Ascending aorta (tissue), 2 donors: Measurements from ENCODE around the gene ATAD3A. TPM values are rescaled to one million over a fixed set of nuclear protein-coding genes. Genes with fewer than 3 reads are reported as not detected.

Experiments used
- DNase-seq, 2 donors: peaks; one replicate each; pipeline ENCODE4 v3.0.0-alpha.2; 2019; ENCODE audit warnings: low spot score in 2 of 2
- H3K27ac ChIP-seq, 2 donors: fragments of 200-600 bp; sonication (generic); one replicate each; pipeline ENCODE4 v1.5.1; 2016 to 2017; ENCODE audit warnings: mild to moderate bottlenecking in 1 of 2
- H3K27me3 ChIP-seq: fragments of 200-600 bp; sonication (generic); one replicate; pipeline ENCODE4 v1.5.1; 2017
- H3K36me3 ChIP-seq, 2 donors: fragments of 200-600 bp; sonication (generic); one replicate each; pipeline ENCODE4 v1.5.1; 2016
- H3K4me1 ChIP-seq, 2 donors: fragments of 200-600 bp; sonication (generic); one replicate each; pipeline ENCODE4 v1.5.1; 2016 to 2017; ENCODE audit warnings: mild to moderate bottlenecking in 1 of 2
- H3K4me3 ChIP-seq, 2 donors: fragments of 200-600 bp; sonication (generic); one replicate each; pipeline ENCODE4 v1.5.1; 2016 to 2017; ENCODE audit warnings: mild to moderate bottlenecking in 1 of 2
- H3K9me3 ChIP-seq, 2 donors: fragments of 200-600 bp; sonication (generic); one replicate each; pipeline ENCODE4 v1.5.1; 2016
- intact Hi-C: fragments of 100-400 bp; cut with DNase I; formaldehyde crosslinking; loops from one replicate; pipeline ENCODE4 v1.15.1; 2023
- total RNA-seq: library from RNA; depleted of rRNA; stranded (reverse); fragments of >200 nt; gene quantifications from one replicate; pipeline ENCODE4 v1.1.0, GENCODE V29; 2016
- TF ChIP-seq, protein P1 (sequence below), 3 experiments: fragments of 200-600 bp in 2 of 3; fragments of 450-650 bp in 1 of 3; sonication (generic) in 2 of 3; IDR thresholded peaks; one replicate each; pipeline ENCODE4 v1.5.1; 2016 to 2019; ENCODE audit warnings: antibody characterized with exemption in 3 of 3, mild to moderate bottlenecking in 1 of 3, moderate library complexity in 1 of 3

Gene ATAD3A
- total RNA-seq, 1 donor from 2014 or later = 46.3 TPM

DNA sequence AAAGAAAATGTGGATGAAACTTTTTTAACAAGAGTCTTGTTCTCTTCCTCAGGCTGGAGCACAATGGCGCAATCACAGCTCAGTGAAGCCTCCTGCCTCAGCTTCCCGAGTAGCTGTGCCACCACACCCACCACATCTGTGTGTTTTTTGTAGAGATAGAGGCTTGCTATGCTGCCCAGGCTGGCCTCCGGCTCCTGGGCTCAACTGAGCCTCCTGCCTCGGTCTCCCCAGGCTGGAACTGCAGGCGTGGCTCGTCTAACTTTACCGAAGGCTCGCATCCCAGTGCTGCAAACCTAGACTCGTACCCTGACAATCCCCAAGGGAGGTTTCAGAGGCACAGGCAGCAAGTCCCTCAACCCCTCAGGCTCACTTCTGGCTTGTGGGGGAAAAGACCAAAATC is 48.2 kb downstream of the ATAD3A start:
- H3K36me3 ChIP-seq = peaks cover 38 to 52% of the 10 kb centered on the region in 2 donors
- no peaks in the 10 kb centered on the region for H3K4me1 ChIP-seq
- DNase-seq = no peak
- H3K27ac ChIP-seq = no peak overlapping the region
- TF ChIP-seq, protein P1, sequence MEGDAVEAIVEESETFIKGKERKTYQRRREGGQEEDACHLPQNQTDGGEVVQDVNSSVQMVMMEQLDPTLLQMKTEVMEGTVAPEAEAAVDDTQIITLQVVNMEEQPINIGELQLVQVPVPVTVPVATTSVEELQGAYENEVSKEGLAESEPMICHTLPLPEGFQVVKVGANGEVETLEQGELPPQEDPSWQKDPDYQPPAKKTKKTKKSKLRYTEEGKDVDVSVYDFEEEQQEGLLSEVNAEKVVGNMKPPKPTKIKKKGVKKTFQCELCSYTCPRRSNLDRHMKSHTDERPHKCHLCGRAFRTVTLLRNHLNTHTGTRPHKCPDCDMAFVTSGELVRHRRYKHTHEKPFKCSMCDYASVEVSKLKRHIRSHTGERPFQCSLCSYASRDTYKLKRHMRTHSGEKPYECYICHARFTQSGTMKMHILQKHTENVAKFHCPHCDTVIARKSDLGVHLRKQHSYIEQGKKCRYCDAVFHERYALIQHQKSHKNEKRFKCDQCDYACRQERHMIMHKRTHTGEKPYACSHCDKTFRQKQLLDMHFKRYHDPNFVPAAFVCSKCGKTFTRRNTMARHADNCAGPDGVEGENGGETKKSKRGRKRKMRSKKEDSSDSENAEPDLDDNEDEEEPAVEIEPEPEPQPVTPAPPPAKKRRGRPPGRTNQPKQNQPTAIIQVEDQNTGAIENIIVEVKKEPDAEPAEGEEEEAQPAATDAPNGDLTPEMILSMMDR (IDR thresholded peaks at IDR 0.05) = no peak
- H3K9me3 ChIP-seq = no peaks in the 10 kb centered on the region
- no peak overlapping the region for H3K4me3 ChIP-seq
- intact Hi-C loops = no loop called here
- H3K27me3 ChIP-seq = no peaks in the 10 kb centered on the region

DNA sequence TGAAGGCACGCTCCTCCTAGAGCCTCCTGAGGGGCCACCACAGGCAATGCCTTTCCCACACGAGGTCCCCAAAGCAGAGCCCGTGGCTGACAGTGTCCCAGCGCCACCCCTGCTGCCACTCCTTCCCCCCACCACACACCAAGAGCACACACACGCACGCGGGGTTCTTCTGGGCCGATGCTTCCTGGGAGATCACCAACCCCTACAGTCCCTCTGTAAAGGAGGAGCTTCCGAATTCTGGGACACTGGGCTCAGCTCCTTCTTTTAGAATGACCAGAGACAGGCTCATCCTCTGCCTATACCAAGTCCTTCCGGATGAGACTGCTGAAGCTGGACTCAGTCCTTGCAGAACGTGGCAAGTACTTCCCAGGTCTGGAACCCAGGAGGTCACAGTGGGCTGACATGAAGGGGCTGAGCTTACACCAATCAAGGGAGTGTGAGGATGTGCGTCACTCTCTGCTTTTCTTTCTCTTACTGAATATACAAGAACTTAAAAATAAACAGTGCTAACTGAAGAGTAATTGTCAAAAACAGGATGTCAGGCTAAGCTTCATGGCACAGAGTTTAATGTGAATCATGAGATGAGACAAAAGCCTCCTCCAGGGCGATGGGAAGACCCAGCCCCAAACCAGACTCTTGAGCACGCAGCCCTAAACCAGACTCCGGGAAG is 50.0 kb downstream of the ATAD3A start:
- TF ChIP-seq, protein P1 (IDR thresholded peaks at IDR 0.05) = no peak
- no peak overlapping the region for H3K4me3 ChIP-seq
- intact Hi-C loops = no loop called here
- no peaks in the 10 kb centered on the region for H3K9me3 ChIP-seq
- H3K27me3 ChIP-seq = no peaks in the 10 kb centered on the region
- no peaks in the 10 kb centered on the region for H3K4me1 ChIP-seq
- H3K36me3 ChIP-seq = peaks cover 34 to 57% of the 10 kb centered on the region in 2 donors
- no peak for DNase-seq
- no peak overlapping the region for H3K27ac ChIP-seq

DNA sequence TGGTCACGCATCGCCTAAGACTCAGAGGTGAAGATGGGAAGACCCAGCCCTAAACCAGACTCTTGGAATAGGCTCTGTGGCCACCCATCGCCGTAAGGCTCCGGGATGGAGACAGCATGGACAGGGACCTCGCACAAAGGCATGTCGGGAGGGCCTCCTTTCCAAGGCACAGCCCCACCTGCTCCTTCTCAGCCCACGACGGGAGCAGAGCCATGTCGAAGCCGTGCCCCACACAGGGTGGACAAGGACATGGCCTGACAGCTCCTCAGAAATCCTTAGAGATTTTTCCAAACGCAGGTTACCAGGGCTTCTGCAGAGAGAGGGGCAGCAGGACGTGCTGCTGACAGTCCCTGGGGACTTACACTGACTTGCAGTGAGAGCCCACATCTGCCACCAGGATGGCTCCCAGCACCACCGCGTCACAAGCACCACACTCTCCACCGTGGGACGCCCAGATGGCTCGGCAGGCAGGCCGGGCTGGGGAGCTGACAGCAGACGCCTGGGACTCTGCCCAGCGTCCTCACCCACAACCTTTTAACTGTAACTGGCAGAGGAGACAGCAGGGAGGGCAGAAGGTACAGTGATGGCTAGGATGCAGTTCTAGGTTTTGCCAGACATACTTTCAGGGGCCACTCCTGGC is 50.7 kb downstream of the ATAD3A start:
- H3K36me3 ChIP-seq = peaks cover 33 to 57% of the 10 kb centered on the region in 2 donors
- no peaks in the 10 kb centered on the region for H3K4me1 ChIP-seq
- TF ChIP-seq, protein P1 (IDR thresholded peaks at IDR 0.05) = no peak
- no peak overlapping the region for H3K27ac ChIP-seq
- no peak overlapping the region for H3K4me3 ChIP-seq
- no peaks in the 10 kb centered on the region for H3K9me3 ChIP-seq
- no peak for DNase-seq
- intact Hi-C loops = no loop called here
- no peaks in the 10 kb centered on the region for H3K27me3 ChIP-seq

DNA sequence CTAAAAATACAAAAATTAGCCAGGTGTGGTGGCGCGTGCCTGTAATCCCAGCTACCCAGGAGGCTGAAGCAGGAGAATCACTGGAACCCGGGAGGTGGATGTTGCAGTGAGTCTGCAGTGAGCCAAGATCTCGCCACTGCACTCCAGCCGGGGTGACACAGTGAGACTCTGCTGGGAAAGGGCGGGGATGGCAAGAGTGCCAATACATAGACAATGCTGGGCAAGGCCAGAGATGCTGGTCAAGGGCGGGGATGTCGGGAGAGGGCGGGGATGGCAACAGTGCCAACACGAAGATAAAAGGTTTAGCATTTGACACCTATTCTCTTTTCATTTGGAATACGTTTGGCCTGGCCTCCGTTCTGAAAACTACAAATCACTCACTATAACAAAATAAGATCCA is 51.7 kb downstream of the ATAD3A start:
- H3K9me3 ChIP-seq = no peaks in the 10 kb centered on the region
- TF ChIP-seq, protein P1 (IDR thresholded peaks at IDR 0.05) = no peak
- H3K4me3 ChIP-seq = no peak overlapping the region
- DNase-seq = no peak
- intact Hi-C loops = no loop called here
- no peaks in the 10 kb centered on the region for H3K27me3 ChIP-seq
- no peak overlapping the region for H3K27ac ChIP-seq
- no peaks in the 10 kb centered on the region for H3K4me1 ChIP-seq
- peaks cover 33 to 57% of the 10 kb centered on the region in 2 donors for H3K36me3 ChIP-seq

DNA sequence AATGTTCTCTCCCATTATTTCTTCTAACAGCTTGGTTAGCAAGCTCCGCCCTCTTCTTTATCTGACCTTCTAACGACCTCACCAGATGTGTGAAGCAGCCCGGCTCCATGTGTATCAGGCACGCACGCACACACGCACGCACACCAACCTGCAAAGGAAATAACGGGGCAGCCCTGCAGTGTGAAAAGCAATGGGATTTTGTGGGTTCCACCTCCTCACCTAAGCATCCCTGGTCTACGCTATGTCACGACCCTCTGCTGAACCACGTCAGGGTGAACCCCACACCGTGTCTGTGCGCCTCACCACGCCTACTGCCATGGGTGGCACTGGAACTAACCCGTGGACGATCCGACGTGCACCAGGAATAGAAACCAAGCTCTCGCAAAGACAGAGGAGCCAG is 52.3 kb downstream of the ATAD3A start:
- Histone ChIP-seq H3K36me3 (peaks cover 33 to 57% of the 10 kb centered on the region in 2 donors), H3K9me3 (no peaks in the 10 kb centered on the region), H3K27me3 (no peaks in the 10 kb centered on the region), H3K4me1 (no peaks in the 10 kb centered on the region), H3K4me3 (no peak overlapping the region), H3K27ac (no peak overlapping the region)
- intact Hi-C loops = no loop called here
- TF ChIP-seq, protein P1 (IDR thresholded peaks at IDR 0.05) = no peak
- DNase-seq = no peak
